HL-60/S4 treated with retinoic acid at 250 ng/mL for 4 days and 3 days (cell line): ENCODE measurements around the gene PGBD4.

Source experiments
- in situ Hi-C: fragments of 300-500 bp; cut with MboI; formaldehyde crosslinking; loops from 2 replicates; pipeline ENCODE4 v1.7.0; 2022; ENCODE audit warnings: low sequenced_read_pairs

The PGBD4 gene

DNA sequence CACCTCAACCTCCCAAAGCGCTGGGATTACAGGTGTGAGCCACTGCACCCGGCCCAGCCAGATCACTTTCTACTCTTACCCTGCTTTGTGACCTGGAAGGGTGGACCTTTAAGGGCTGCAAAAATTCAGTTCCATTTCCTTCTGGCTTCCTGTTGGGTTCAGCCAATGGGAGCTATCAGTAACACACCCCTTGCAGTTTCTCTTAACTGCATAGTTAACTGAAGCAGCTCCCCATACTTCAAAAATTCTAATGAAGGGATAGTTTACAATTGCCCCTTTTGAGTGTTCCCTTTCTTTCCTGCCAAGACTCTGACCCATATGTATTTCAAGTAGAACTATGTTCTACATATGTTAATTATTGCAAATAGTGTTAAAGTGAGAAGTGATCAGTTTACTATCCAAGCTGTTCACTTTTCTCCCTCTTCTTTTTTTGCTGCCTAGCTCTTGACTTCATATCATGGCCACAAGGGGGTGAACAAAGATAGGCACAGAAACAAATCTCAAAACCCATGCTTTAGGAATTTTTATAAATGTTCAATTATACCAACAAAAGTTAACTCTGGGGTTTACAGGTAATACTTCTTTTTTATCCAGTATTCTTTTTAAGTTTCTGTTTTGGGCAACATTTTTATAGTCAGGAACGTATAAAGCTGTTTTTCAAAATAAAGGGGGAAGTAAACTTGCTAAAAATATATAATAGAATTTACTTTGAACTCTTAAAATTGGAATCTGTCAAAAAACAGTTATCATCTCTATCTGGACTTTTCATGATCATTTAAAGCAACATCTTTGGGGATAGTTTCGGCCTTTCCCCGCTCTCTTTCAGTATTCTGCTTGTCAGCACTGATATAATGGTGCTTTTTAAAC lies 8.1 kb downstream of the PGBD4 start:
- in situ Hi-C loops: loop anchor here (25.0 kb wide), 2 partner anchors 102 to 252 kb away; partner anchors contain the start of genes KATNBL1 and LPCAT4

DNA sequence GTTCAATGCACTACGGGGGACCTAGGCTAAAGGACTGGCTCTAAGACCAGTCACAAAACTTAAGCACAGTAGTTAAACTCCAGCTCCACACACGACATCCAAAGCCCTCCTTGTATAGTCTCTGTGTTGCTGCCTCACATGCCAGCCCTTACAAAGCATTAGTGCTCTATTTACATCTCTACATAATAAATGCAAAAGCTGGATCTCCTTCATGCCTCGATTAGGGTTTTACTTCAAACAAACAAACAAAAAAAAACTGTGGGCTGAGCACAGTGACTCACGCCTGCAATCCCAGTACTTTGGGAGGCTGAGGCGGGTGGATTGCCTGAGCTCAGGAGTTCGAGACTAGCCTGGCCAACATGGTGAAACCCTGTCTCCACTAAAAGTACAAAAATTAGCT lies 9.6 kb downstream of the PGBD4 start:
- in situ Hi-C loops: loop anchor here (25.0 kb wide), 2 partner anchors 101 to 251 kb away; partner anchors contain the start of genes KATNBL1 and LPCAT4

DNA sequence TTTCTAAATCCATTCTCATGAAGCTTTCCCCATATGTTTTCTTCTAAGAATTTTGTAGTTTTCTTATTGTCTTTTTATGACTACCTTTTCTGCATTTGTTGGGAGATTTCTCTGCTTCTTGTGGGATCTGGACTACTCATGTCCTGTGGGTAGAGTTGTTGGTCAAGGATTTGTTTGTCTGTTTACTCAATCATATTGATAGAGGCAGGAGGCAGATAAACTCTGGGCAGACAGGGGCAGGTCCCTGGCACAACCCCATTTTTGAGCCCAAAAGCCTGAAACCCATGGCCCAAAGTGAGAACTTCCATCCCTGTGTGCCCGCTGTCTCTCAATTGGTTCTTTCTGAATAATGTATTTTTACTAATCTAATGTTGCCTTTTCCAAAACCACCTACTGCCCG lies 12.3 kb downstream of the PGBD4 start:
- in situ Hi-C loops: loop anchor here (25.0 kb wide), 2 partner anchors 98 to 248 kb away; partner anchors contain the start of genes KATNBL1 and LPCAT4

DNA sequence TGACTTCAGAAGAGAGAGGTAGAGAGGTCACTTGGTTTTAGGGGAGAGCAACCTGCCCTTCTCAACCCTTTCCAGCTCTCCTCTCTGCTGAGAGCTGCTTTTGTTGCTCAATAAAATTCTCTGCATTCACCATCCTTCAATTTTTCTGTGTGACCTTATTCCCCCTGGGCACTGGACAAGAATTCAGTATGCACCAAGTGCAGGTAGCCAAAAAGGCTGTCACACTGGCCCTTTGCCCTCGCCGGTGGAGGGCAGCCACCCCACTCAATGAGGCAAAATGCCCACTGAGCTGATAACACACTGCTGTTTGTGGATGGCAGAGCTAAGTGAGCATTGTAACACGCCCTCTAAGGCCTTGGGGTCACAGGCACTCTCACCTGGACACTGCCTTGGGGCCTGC lies 12.9 kb downstream of the PGBD4 start:
- in situ Hi-C loops: loop anchor here (25.0 kb wide), 2 partner anchors 98 to 248 kb away; partner anchors contain the start of genes KATNBL1 and LPCAT4

DNA sequence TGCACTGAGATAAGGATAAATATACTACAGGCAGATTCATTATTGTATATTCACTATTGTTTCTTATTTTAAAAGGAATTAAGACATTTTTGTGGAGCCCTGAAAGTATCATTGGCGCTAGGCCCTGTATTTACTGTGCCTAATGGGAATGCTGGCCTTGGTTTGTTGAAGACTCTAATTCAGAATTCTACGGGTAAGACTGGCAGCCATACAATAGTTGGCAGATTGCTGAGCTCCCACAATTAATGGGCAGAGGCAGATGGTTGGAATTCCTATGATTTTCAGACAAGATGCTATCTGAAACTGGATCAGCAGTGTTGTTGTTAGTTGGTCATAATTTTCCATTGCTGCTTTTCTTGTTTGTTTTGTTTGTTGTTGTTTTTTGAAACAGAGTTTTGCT lies 14.7 kb downstream of the PGBD4 start:
- in situ Hi-C loops: loop anchor here (25.0 kb wide), 2 partner anchors 96 to 246 kb away; partner anchors contain the start of genes KATNBL1 and LPCAT4

DNA sequence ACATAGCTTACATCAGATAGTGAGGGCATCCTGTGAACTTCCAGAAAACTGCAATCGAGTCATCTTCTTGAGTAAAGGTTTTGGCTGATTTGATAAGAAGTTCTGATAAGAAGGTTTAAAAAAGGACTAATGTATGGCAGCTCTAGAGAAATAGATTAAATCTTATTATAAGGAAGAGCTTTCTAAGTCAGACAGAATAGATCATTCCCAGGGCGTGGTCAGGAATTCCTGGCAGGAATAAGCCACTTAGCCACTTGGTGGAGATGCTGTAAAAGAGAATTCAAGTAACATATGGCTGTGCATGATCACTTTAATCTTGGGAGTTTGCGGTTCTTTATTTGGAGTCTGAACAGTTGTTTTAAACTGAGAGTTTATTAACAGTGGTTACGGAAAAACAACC lies 17.4 kb downstream of the PGBD4 start:
- in situ Hi-C loops: loop anchor here (25.0 kb wide), 2 partner anchors 93 to 243 kb away; partner anchors contain the start of genes KATNBL1 and LPCAT4

DNA sequence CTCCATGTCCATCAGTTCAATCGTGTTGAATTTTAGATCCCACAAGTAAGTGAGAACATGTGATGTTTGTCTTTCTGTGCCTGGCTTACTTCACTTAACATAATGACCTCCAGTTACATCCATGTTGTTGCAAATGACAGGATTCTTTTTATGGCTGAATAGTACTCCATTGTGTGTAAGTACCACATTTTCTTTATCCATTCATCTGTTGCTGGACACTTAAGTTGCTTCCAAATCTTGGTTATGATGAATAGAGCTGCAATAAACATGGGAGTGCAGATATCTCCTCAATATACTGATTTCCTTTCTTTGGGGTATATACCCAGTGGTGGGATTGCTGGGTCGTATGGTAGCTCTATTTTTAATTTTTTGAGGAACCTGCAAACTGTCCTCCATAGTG lies 18.5 kb downstream of the PGBD4 start:
- in situ Hi-C loops: loop anchor here (25.0 kb wide), 2 partner anchors 92 to 242 kb away; partner anchors contain the start of genes KATNBL1 and LPCAT4

DNA sequence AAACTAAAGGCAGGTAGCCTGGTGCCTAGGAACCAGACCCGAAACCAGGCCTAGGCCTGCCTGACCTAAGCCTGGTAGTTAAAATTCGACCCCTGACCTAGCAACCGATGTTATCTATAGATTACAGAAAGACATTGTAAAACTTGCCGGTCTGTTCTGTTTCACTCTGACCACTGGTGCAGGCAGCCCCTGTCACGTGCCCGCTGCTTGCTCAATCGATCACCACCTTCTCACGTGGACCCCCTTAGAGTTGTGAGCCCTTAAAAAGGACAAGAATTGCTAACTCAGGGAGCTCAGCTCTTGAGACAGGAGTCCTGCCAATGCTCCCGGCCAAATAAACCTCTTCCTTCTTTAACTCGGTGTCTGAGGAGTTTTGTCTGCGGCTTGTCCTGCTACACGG lies 19.9 kb downstream of the PGBD4 start:
- in situ Hi-C loops: loop anchor here (25.0 kb wide), 2 partner anchors 91 to 241 kb away; partner anchors contain the start of genes KATNBL1 and LPCAT4

DNA sequence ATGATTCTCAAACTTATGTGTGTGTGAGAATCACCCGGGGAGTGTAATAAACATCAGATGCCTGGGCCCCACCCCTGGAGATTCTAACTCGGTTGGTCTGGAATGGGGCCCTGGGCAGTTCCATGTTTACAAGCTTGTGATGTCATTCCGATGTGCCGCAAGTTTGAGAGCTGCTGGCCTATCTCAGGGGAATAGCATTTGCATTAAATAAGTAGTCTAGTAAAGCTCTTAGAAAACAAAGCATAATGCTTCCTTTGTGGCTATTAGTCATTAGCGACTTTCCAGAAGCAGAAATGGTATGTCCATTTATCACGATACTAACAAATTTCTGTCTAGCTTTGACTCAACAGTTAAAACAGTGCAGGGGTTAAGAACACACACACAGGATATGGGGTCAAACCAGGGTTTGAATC lies 20.9 kb downstream of the PGBD4 start:
- in situ Hi-C loops: loop anchor here (25.0 kb wide), 2 partner anchors 90 to 240 kb away; partner anchors contain the start of genes KATNBL1 and LPCAT4

DNA sequence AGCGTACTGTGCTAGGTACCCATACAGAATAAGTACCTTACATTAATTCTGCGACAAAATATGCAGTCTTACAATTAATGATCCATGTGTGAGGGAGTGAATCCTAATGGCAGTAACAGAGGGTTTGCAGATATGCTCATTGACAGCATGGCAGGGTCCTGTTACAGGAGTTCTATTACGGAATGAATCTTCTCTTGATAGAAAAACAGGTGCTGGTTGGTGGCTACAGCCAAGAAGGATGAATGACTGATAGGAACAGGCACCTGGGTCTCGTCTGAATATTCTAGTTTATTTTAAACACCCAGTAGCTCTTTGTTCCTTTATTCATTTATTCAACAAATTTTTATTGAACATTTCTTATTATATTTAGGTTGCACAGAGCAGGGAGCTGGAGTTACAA lies 22.8 kb downstream of the PGBD4 start:
- in situ Hi-C loops: loop anchor here (25.0 kb wide), 2 partner anchors 88 to 238 kb away; partner anchors contain the start of genes KATNBL1 and LPCAT4

DNA sequence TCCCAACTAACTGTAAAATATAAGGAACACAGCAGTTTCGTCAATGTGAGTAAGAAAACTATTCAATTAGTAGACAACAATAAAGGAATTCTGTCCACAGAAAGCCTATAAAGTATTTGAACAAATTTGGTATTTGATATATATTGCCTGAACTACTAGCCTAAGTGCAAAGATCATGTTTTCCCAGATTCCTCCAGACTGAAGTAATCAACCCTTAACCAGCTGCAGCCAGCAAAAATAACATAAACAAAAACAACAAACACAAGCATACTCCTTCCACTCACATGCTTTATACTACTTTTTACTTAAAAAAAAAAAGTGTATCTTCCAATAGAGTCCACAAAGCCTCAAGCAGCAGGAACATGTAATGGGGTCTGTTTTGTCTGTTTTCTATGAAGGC lies 24.1 kb downstream of the PGBD4 start:
- in situ Hi-C loops: no loop called here

DNA sequence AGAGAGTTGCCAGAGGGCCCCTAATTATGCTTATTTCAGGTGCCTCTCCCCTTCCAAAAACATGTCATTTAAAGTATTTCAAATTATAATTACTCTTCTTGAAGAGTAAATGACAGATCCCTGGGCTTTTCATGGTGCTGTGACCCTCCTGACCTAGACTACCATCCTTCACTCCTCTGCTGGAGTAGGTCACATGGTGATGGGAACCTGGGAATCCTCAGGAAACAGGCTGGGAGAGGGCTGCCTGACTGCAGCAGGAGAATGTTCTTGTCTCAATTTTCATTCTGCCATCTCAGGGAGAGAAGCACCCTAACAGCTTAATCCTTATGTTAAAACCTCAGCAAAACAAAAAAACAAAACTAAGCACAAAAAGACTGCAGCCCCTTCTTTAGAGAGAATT lies 24.6 kb downstream of the PGBD4 start:
- in situ Hi-C loops: no loop called here

DNA sequence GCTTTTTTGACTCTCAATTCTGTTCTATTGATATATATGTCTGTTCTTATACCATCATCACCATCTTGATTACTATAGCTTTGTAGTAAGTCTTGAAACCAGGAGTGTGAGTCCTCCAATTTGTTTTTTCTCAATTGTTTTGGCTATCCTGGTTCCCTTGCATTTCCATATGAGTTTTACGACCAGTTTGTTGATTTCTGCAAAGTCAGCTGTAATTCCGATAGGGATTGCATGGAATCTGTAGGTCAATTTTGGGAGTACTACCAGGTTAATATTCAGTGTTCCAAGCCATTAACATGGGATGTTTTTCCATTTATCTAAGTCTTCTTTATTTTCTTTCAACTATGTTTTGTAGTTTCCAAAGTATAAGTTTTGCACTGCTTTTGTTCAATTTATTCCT lies 27.0 kb downstream of the PGBD4 start:
- in situ Hi-C loops: no loop called here

DNA sequence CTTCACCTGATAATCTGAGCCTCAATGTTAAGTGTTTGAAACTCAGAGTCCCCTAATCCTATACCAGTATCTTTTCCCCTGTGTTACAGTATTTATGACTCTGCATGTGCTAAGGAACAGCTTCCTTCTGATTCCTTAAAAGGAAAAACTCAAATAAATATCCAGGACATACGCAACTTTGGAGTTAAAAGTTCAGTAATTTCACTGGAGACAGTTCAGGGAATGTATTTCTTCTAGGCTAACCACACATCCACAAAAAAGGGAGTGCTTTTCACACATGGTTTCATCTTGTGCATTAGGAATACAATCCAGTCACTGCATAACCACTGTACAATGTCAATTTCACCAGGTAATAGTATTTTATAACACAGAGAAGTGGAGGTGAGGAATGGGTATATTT lies 31.0 kb downstream of the PGBD4 start:
- in situ Hi-C loops: no loop called here

DNA sequence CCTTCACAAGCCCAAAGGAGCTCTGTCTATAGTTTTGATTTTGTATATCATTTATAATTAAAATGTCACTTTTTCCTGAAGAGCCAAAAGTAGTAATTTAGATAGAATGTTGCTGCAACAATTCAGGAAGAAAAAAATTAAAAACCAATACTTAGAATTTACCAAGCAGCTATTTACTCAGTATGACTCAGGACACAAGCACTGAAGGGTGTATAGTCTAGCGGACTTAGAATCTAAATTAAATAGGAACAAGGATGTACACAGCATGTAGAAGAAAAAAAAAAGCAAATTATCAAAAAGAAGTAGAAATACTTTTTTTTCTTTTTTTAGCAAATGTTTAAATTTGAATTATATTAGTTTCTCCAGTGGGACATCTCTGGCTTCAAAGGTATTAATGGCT lies 31.6 kb downstream of the PGBD4 start:
- in situ Hi-C loops: no loop called here

DNA sequence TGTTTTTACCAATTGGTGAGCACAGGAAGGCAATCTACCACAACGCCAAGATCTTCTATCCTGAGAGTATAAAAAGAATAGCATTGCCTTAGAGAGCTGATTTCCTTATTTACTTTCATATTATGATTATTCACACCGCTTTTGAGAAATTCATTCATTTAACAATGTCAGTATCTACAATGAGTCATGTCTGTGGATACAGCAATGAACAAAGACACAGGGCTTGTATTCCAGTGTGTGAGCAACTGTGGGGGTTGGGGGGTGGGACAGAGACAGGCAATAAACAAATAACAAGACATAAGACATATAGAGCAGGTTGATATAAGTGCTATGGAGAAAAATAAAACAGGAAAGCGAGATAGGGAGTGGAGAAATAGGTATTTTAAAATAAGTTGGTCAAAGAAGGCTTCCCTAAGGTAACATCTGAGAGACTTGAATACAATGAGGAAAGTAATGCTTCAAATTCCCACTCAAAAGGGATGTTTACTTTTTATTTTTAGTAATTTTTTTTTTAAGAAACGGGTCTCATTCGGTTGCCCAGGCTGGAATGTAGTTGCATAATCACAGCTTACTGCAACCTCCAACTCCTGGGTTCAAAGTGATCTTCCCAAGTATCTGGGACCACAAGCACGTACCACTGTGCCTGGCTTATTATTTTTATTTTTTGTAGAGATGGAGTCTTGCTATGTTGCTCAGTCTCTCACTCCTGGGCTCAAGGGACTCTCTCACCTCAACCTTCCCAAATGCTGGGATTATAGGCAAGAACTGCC lies 45.7 kb downstream of the PGBD4 start:
- in situ Hi-C loops: no loop called here

DNA sequence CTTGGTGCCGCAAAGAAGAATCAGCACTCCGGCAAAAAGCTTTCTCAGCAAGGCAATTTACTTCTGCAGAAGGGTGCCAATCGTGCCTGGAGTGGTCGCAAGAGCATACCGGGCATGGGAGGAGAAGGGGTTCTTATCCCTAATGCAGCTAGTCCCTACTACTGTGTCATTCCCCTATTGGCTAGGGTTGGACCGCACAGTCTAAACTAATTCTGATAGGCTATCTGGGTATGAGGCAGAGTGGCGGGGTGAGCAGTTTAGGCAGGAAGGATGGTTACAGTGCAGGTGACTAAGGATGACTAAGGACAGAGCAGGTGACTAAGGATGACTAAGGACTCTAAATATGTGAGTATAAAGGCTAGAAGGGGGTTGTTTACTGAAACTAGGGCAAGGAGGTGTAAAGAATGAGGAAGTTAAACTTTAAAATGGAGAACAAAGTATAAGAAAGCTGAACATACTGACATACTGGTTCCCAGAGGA lies 52.9 kb downstream of the PGBD4 start:
- in situ Hi-C loops: no loop called here

DNA sequence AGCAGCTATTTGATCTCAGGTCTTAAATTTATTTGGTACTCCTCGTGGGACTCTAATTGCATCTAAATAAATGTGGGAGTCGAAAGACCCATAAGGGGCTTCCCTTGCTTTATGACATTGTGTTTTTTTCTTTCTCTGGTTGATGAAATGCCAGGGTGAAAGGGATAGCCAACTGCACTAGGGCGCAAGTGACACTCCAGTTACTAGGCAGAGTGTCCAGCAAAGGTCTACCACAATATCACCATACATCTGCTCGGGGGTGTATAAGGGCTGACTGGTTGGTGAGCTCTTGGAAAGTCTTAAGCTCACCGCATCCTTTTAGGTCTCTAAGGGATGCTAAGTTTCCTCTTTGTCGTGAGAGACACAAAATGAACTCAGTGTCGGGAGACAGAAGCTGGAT lies 54.0 kb downstream of the PGBD4 start:
- in situ Hi-C loops: no loop called here
